Left ventricle myocardium inferior (tissue), 1 donor: Measurements from ENCODE around the gene ZWILCH. TPM values are rescaled to one million over a fixed set of nuclear protein-coding genes. Genes with fewer than 3 reads are reported as not detected.

Source experiments
- DNase-seq: peaks from one replicate; pipeline ENCODE4 v3.0.0-alpha.2; 2020
- H3K27ac ChIP-seq: fragments of 200-600 bp; replicated peaks from 2 replicates; pipeline ENCODE4 v1.8.0; 2021
- H3K27me3 ChIP-seq: fragments of 200-600 bp; 2 replicates; pipeline ENCODE4 v1.8.0; 2021; ENCODE audit warnings: low read depth
- H3K36me3 ChIP-seq: fragments of 200-600 bp; 2 replicates; pipeline ENCODE4 v1.8.0; 2021
- H3K4me1 ChIP-seq: fragments of 200-600 bp; 2 replicates; pipeline ENCODE4 v1.8.0; 2021
- H3K4me3 ChIP-seq: fragments of 200-600 bp; 2 replicates; pipeline ENCODE4 v1.8.0; 2021; ENCODE audit warnings: mild to moderate bottlenecking, moderate library complexity
- H3K9me3 ChIP-seq: fragments of 200-600 bp; replicated peaks from 2 replicates; pipeline ENCODE4 v1.8.0; 2021
- CTCF ChIP-seq: fragments of 200-600 bp; IDR thresholded peaks from 2 replicates; pipeline ENCODE4 v1.8.0; 2021; ENCODE audit warnings: antibody characterized with exemption, mild to moderate bottlenecking, borderline replicate concordance
- intact Hi-C: fragments of 100-400 bp; cut with micrococcal nuclease; formaldehyde crosslinking; loops from one replicate; pipeline ENCODE4 v1.11.0; 2022
- total RNA-seq: library from RNA; stranded (reverse); fragmentation: NEBNext Ultra II Directional; extraction: Animal tissue kit (Norgen Biotek cat#: 25700); gene quantifications from one replicate; pipeline ENCODE4 v1.2.1, GENCODE V29; 2021
- donor health status: DM: no; HTN: yes; CAD: no; lungs with severe emphysema.

Gene ZWILCH
- total RNA-seq, 1 donor from 2014 or later = 2.0 TPM

- Histone ChIP-seq H3K4me1 (peaks cover 7% of the 10 kb centered on the region), H3K27ac (no peak overlapping the region), H3K4me3 (no peak overlapping the region), H3K36me3 (no peaks in the 10 kb centered on the region), H3K27me3 (no peaks in the 10 kb centered on the region), H3K9me3 (no peaks in the 10 kb centered on the region)
- no peak for DNase-seq
- intact Hi-C loops = no loop called here
- TF ChIP-seq CTCF = no peak
Observed at GRCh38 chr15:66567897-66568296, 62.8 kb downstream of the ZWILCH start.

GRCh38 chr15:66569461-66570137 lies 64.5 kb downstream of the ZWILCH start:
- Histone ChIP-seq H3K36me3 (no peaks in the 10 kb centered on the region), H3K27ac (no peak overlapping the region), H3K9me3 (no peaks in the 10 kb centered on the region), H3K4me3 (no peak overlapping the region), H3K27me3 (no peaks in the 10 kb centered on the region), H3K4me1 (peaks cover 21% of the 10 kb centered on the region)
- no peak for TF ChIP-seq CTCF
- intact Hi-C loops = no loop called here
- no peak for DNase-seq

GRCh38 chr15:66570327-66570726 lies 65.2 kb downstream of the ZWILCH start:
- intact Hi-C loops = no loop called here
- no peaks in the 10 kb centered on the region for H3K36me3 ChIP-seq
- H3K27ac ChIP-seq = no peak overlapping the region
- no peaks in the 10 kb centered on the region for H3K9me3 ChIP-seq
- TF ChIP-seq CTCF = no peak
- DNase-seq = no peak
- no peaks in the 10 kb centered on the region for H3K27me3 ChIP-seq
- peaks cover 21% of the 10 kb centered on the region for H3K4me1 ChIP-seq
- no peak overlapping the region for H3K4me3 ChIP-seq

- intact Hi-C loops = no loop called here
- Histone ChIP-seq H3K9me3 (no peaks in the 10 kb centered on the region), H3K4me1 (peaks cover 21% of the 10 kb centered on the region), H3K4me3 (no peak overlapping the region), H3K27me3 (no peaks in the 10 kb centered on the region), H3K27ac (no peak overlapping the region), H3K36me3 (no peaks in the 10 kb centered on the region)
- TF ChIP-seq CTCF = no peak
- DNase-seq = no peak
Observed at GRCh38 chr15:66570842-66571478, 65.8 kb downstream of the ZWILCH start.

GRCh38 chr15:66572146-66572545 lies 67.0 kb downstream of the ZWILCH start:
- no peak for TF ChIP-seq CTCF
- Histone ChIP-seq H3K27me3 (no peaks in the 10 kb centered on the region), H3K4me1 (peaks cover 16% of the 10 kb centered on the region), H3K4me3 (no peak overlapping the region), H3K36me3 (no peaks in the 10 kb centered on the region), H3K9me3 (no peaks in the 10 kb centered on the region), H3K27ac (no peak overlapping the region)
- intact Hi-C loops = no loop called here
- no peak for DNase-seq
